Fibroblast of the aortic adventitia (primary cell): Measurements from ENCODE around the gene EFR3B. TPM values are rescaled to one million over a fixed set of nuclear protein-coding genes. Genes with fewer than 3 reads are reported as not detected.
"Not testable (repeated sequence)": the region's sequence is repeated elsewhere in the genome, so short reads cannot be mapped to it uniquely, and the experiment has no call there.

Source experiments
- DNase-seq: peaks from one replicate; pipeline ENCODE4 v3.0.0-alpha.2; 2010; ENCODE audit warnings: low read depth
- H3K4me3 ChIP-seq: 2 replicates; pipeline ENCODE4 v1.5.1; 2011; ENCODE audit warnings: low read depth, mild to moderate bottlenecking, control low read depth, low read length, moderate library complexity
- CTCF ChIP-seq: IDR thresholded peaks from 2 replicates; pipeline ENCODE4 v1.5.1; 2011; ENCODE audit warnings: mild to moderate bottlenecking, low read length, control low read depth, inconsistent platforms; ENCODE audit not compliant: insufficient read depth
- total RNA-seq: library from RNA; depleted of rRNA; stranded (reverse); fragments of >200 nt; gene quantifications from 2 replicates; pipeline ENCODE4 v1.2.3, GENCODE V29; 2012; ENCODE audit warnings: low replicate concordance

The EFR3B gene
- total RNA-seq, 1 donor: 0.99 TPM

- TF ChIP-seq CTCF: no peak
- no peak overlapping the region for H3K4me3 ChIP-seq
- DNase-seq: no peak
Observed at GRCh38 chr2:25132299-25132635, 90.4 kb downstream of the EFR3B start.

- no peak for TF ChIP-seq CTCF
- H3K4me3 ChIP-seq: no peak overlapping the region
- no peak for DNase-seq
Observed at GRCh38 chr2:25132693-25133092, 90.8 kb downstream of the EFR3B start.

- not testable (repeated sequence) for DNase-seq, H3K4me3 ChIP-seq
Observed at GRCh38 chr2:25140535-25140934, 98.7 kb downstream of the EFR3B start.

GRCh38 chr2:25141120-25141519 lies 99.2 kb downstream of the EFR3B start:
- no peak for TF ChIP-seq CTCF
- DNase-seq: no peak
- H3K4me3 ChIP-seq: no peak overlapping the region

- no peak for DNase-seq
- H3K4me3 ChIP-seq: no peak overlapping the region
- TF ChIP-seq CTCF: no peak
Observed at GRCh38 chr2:25145803-25146202, 103.9 kb downstream of the EFR3B start.

GRCh38 chr2:25146896-25147295 lies 105.0 kb downstream of the EFR3B start:
- no peak for DNase-seq
- no peak for TF ChIP-seq CTCF

GRCh38 chr2:25149646-25150045 lies 107.8 kb downstream of the EFR3B start:
- TF ChIP-seq CTCF: no peak
- DNase-seq: no peak
- H3K4me3 ChIP-seq: no peak overlapping the region

More at GRCh38 chr2:25146896-25147295, 105.0 kb downstream of the EFR3B start:
- H3K4me3 ChIP-seq: no peak overlapping the region

- H3K4me3 ChIP-seq, DNase-seq: not testable (repeated sequence)
Observed at GRCh38 chr2:25150993-25151392, 109.1 kb downstream of the EFR3B start.
